Tibial nerve (tissue), 4 donors: Measurements from ENCODE around the gene CERS2. TPM values are rescaled to one million over a fixed set of nuclear protein-coding genes. Genes with fewer than 3 reads are reported as not detected.
A peak's percentile ranks its signal among the peaks of the same experiment; 100 is the strongest.

Experiments
- DNase-seq, 2 donors: peaks; one replicate each; pipeline ENCODE4 v3.0.0-alpha.2; 2019; ENCODE audit warnings: low spot score in 2 of 2
- H3K27ac ChIP-seq, 4 donors: fragments of 200-600 bp; sonication (generic) in 3 of 4; one replicate each; pipeline ENCODE4 v1.5.1; 2017 to 2019; ENCODE audit warnings: mild to moderate bottlenecking in 1 of 4
- H3K27me3 ChIP-seq, 2 donors: fragments of 200-600 bp; sonication (generic) in 1 of 2; one replicate each; pipeline versions ENCODE4 v1.5.1 to v1.6.0; 2017 to 2019
- H3K36me3 ChIP-seq, 3 donors: fragments of 200-600 bp; sonication (generic); one replicate each; pipeline ENCODE4 v1.5.1; 2018 to 2019
- H3K4me1 ChIP-seq, 4 donors: fragments of 200-600 bp; sonication (generic) in 3 of 4; one replicate each; pipeline ENCODE4 v1.5.1; 2017 to 2019
- H3K4me3 ChIP-seq, 4 donors: fragments of 200-600 bp; sonication (generic) in 3 of 4; one replicate each; pipeline ENCODE4 v1.5.1; 2017 to 2019; ENCODE audit warnings: mild to moderate bottlenecking in 1 of 4, moderate library complexity in 1 of 4
- H3K9me3 ChIP-seq, 4 donors: fragments of 200-600 bp; sonication (generic) in 3 of 4; one replicate each; pipeline ENCODE4 v1.5.1; 2017 to 2019
- CTCF ChIP-seq, 5 experiments: fragments of 200-600 bp in 3 of 5; fragments of 450-650 bp in 2 of 5; sonication (generic) in 3 of 5; IDR thresholded peaks; one replicate each; pipeline ENCODE4 v1.5.1; 2016 to 2019; ENCODE audit warnings: antibody characterized with exemption in 5 of 5, mild to moderate bottlenecking in 3 of 5, moderate library complexity in 2 of 5
- EP300 ChIP-seq, 2 donors: sonication (generic); formaldehyde crosslinking; IDR thresholded peaks; one replicate each; pipeline ENCODE4 v1.6.1; 2017; ENCODE audit warnings: antibody characterized with exemption in 2 of 2, mild to moderate bottlenecking in 1 of 2
- POLR2A ChIP-seq, 2 donors: fragments of 450-650 bp; IDR thresholded peaks; one replicate each; pipeline ENCODE4 v1.6.1; 2017; ENCODE audit warnings: antibody characterized with exemption in 2 of 2, mild to moderate bottlenecking in 2 of 2, moderate library complexity in 2 of 2
- WGBS, 2 donors: methylation state at CpG; one replicate each; pipeline ENCODE4 v1.1.5; 2018; 5-methylcytosine and 5-hydroxymethylcytosine counted together
- total RNA-seq, 4 donors: library from RNA; depleted of rRNA; stranded (reverse); fragments of >200 nt; gene quantifications; one replicate each; pipeline ENCODE4 v1.1.0, GENCODE V29; 2016

The CERS2 gene
- total RNA-seq, 4 donors from 2014 or later: 137 to 168 (median 140) TPM

GRCh38 chr1:150969626-150970025 lies 5.0 kb downstream of the CERS2 start:
- H3K9me3 ChIP-seq: no peaks in the 10 kb centered on the region
- no peak for DNase-seq
- peak overlapping the region in 3 of 4 donors; percentile 55 to 99 (median 98) for H3K27ac ChIP-seq

GRCh38 chr1:150968491-150968890 lies 6.1 kb downstream of the CERS2 start:
- H3K36me3 ChIP-seq: peaks cover 0 to 58% (median 31%) of the 10 kb centered on the region in 3 donors
- peak in 1 of 2 donors; percentile 40 for TF ChIP-seq EP300 (IDR thresholded peaks at IDR 0.05)
- no peak for TF ChIP-seq POLR2A (IDR thresholded peaks at IDR 0.05)

More at GRCh38 chr1:150969626-150970025, 5.0 kb downstream of the CERS2 start:
- peaks cover 0 to 46% (median 31%) of the 10 kb centered on the region in 3 donors for H3K36me3 ChIP-seq
- no peaks in the 10 kb centered on the region for H3K27me3 ChIP-seq
- WGBS, 2 donors: 66 to 81% methylated on average over 3 of the region's 3 CpGs
- no peak overlapping the region for H3K4me3 ChIP-seq
- peaks cover 0 to 64% (median 46%) of the 10 kb centered on the region in 4 donors for H3K4me1 ChIP-seq
- no peak for TF ChIP-seq CTCF (IDR thresholded peaks at IDR 0.05)
- no peak for TF ChIP-seq EP300 (IDR thresholded peaks at IDR 0.05)
- no peak for TF ChIP-seq POLR2A (IDR thresholded peaks at IDR 0.05)

GRCh38 chr1:150967936-150968335 lies 6.7 kb downstream of the CERS2 start:
- H3K27ac ChIP-seq: peak overlapping the region in 3 of 4 donors; percentile 55 to 99 (median 98)

More at GRCh38 chr1:150968491-150968890, 6.1 kb downstream of the CERS2 start:
- DNase-seq: no peak
- WGBS, 2 donors: 56 to 71% methylated on average over 4 of the region's 4 CpGs
- Histone ChIP-seq H3K27me3 (no peaks in the 10 kb centered on the region), H3K4me1 (peaks cover 0 to 64% (median 46%) of the 10 kb centered on the region in 4 donors), H3K9me3 (no peaks in the 10 kb centered on the region), H3K4me3 (no peak overlapping the region), H3K27ac (peak overlapping the region in 3 of 4 donors; percentile 55 to 99 (median 98))

DNA sequence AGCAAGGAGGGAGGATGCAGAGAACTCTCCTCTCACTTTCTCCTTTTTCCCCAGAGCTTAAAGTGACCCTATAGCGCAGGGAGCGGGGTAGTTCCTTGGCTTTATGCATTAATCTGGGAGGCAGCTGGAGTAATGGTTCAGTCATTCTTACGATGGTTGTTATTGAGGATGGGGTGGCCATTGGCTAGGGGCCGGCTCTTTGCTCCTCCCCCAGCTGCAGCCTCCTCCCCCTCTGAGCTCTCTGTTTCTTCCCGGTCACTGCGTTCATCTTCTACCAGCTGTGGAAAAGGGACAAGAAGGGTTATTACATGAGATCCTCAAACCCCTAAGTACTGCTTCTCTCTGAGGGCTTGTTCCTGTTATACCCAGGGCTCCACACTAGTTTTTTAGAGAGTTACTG lies 8.6 kb downstream of the CERS2 start:
- Histone ChIP-seq H3K36me3 (peaks cover 2 to 82% (median 38%) of the 10 kb centered on the region in 3 donors), H3K27me3 (no peaks in the 10 kb centered on the region), H3K4me3 (no peak overlapping the region), H3K9me3 (no peaks in the 10 kb centered on the region), H3K4me1 (peaks cover 0 to 39% (median 23%) of the 10 kb centered on the region in 4 donors), H3K27ac (peak overlapping the region in 2 of 4 donors; percentile 19 to 21)
- DNase-seq: no peak
- TF ChIP-seq POLR2A (IDR thresholded peaks at IDR 0.05): no peak
- TF ChIP-seq EP300 (IDR thresholded peaks at IDR 0.05): no peak
- TF ChIP-seq CTCF (IDR thresholded peaks at IDR 0.05): no peak
- 37 to 45% methylated on average over 6 of the region's 6 CpGs for WGBS, 2 donors

More at GRCh38 chr1:150967936-150968335, 6.7 kb downstream of the CERS2 start:
- no peak for TF ChIP-seq POLR2A (IDR thresholded peaks at IDR 0.05)
- no peak for TF ChIP-seq CTCF (IDR thresholded peaks at IDR 0.05)
- TF ChIP-seq EP300 (IDR thresholded peaks at IDR 0.05): no peak
- no peak for DNase-seq
- 93 to 95% methylated on average over 13 of the region's 13 CpGs for WGBS, 2 donors
- Histone ChIP-seq H3K4me1 (peaks cover 0 to 58% (median 42%) of the 10 kb centered on the region in 4 donors), H3K27me3 (no peaks in the 10 kb centered on the region), H3K9me3 (no peaks in the 10 kb centered on the region), H3K36me3 (peaks cover 0 to 63% (median 31%) of the 10 kb centered on the region in 3 donors), H3K4me3 (no peak overlapping the region)

DNA sequence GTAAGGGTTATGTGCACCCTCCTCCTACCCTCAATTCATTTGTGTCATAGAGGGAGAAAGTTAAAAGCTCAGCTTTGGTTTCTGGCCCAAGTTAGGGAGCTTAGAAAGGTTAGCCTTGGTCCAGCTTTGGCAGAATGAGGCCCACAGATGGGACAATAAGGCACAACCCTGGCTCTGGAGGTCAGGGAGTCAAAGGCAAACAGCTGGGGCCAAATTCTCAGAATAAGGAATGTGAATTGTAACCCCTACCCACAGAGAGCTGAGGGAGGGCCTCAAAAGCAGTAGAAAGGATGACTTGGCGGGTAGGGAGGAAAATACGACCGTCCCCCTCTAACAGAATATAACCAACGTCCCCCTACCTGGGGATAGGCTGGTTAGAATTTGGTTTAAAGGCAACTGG lies 9.0 kb downstream of the CERS2 start:
- 63 to 66% methylated on average over 4 of the region's 4 CpGs for WGBS, 2 donors
- Histone ChIP-seq H3K4me3 (no peak overlapping the region), H3K4me1 (peaks cover 0 to 35% (median 19%) of the 10 kb centered on the region in 4 donors), H3K36me3 (peaks cover 3 to 86% (median 38%) of the 10 kb centered on the region in 3 donors), H3K9me3 (no peaks in the 10 kb centered on the region), H3K27me3 (no peaks in the 10 kb centered on the region), H3K27ac (peak overlapping the region in 1 of 4 donors; percentile 19)
- TF ChIP-seq POLR2A (IDR thresholded peaks at IDR 0.05): no peak
- no peak for TF ChIP-seq CTCF (IDR thresholded peaks at IDR 0.05)
- TF ChIP-seq EP300 (IDR thresholded peaks at IDR 0.05): no peak
- no peak for DNase-seq
